Neuronal stem cell (in vitro differentiated cells): Measurements from ENCODE around the gene ELOA.

ENCODE experiments used
- DNase-seq: peaks from one replicate; pipeline ENCODE4 v3.0.0-alpha.2; 2013; ENCODE audit warnings: low spot score
- H2AFZ ChIP-seq: one replicate; pipeline ENCODE4 v1.6.1; 2013; ENCODE audit warnings: mild to moderate bottlenecking, low read length, inconsistent platforms
- H2AK5ac ChIP-seq: 2 replicates; pipeline ENCODE4 v1.6.1; 2013; ENCODE audit warnings: low read depth, mild to moderate bottlenecking, inconsistent platforms, low read length, moderate library complexity, mixed read lengths
- H2BK120ac ChIP-seq: 2 replicates; pipeline ENCODE4 v1.6.1; 2013; ENCODE audit warnings: low read depth, mild to moderate bottlenecking, inconsistent platforms, low read length, moderate library complexity, mixed read lengths
- H2BK12ac ChIP-seq: one replicate; pipeline ENCODE4 v1.6.1; 2013; ENCODE audit warnings: low read length, inconsistent platforms
- H2BK15ac ChIP-seq: 2 replicates; pipeline ENCODE4 v1.6.1; 2013; ENCODE audit warnings: mild to moderate bottlenecking, low read length, inconsistent platforms, mixed read lengths
- H2BK5ac ChIP-seq: one replicate; pipeline ENCODE4 v1.6.1; 2013; ENCODE audit warnings: inconsistent platforms, mild to moderate bottlenecking, low read length, moderate library complexity
- H3K14ac ChIP-seq: one replicate; pipeline ENCODE4 v1.6.1; 2013; ENCODE audit warnings: low read length, inconsistent platforms
- H3K18ac ChIP-seq: 2 replicates; pipeline ENCODE4 v1.6.1; 2013; ENCODE audit warnings: low read length, inconsistent platforms
- H3K23ac ChIP-seq: 2 replicates; pipeline ENCODE4 v1.6.1; 2013; ENCODE audit warnings: low read depth, mild to moderate bottlenecking, mixed read lengths, low read length, inconsistent platforms; ENCODE audit not compliant: poor library complexity
- H3K27ac ChIP-seq: replicated peaks from 3 replicates; pipeline ENCODE4 v1.5.1; 2013; ENCODE audit warnings: low read length, inconsistent platforms
- H3K27me3 ChIP-seq, 3 experiments: 2 replicates each; pipeline ENCODE4 v1.6.1; 2013; ENCODE audit warnings: low read length in 3 of 3, mild to moderate bottlenecking in 2 of 3, inconsistent platforms in 1 of 3, low read depth in 1 of 3, mixed read lengths in 1 of 3, moderate library complexity in 1 of 3; ENCODE audit not compliant: control insufficient read depth in 3 of 3, insufficient read depth in 3 of 3
- H3K36me3 ChIP-seq, 2 donors: replicated peaks in 1 of 2; 2 replicates each; pipeline ENCODE4 v1.6.1; 2013; ENCODE audit warnings: low read length in 2 of 2; ENCODE audit not compliant: control insufficient read depth in 2 of 2, insufficient read depth in 2 of 2
- H3K4ac ChIP-seq: 2 replicates; pipeline ENCODE4 v1.6.1; 2013; ENCODE audit warnings: inconsistent platforms, mild to moderate bottlenecking, low read length, moderate library complexity
- H3K4me1 ChIP-seq, 2 donors: 1 replicate in 1 of 2; 2 replicates in 1 of 2; pipeline ENCODE4 v1.6.1; 2013; ENCODE audit warnings: low read length in 2 of 2, low read depth in 1 of 2; ENCODE audit not compliant: control insufficient read depth in 2 of 2, insufficient read depth in 1 of 2
- H3K4me2 ChIP-seq: one replicate; pipeline ENCODE4 v1.6.1; 2013; ENCODE audit warnings: mild to moderate bottlenecking, low read length, inconsistent platforms; ENCODE audit not compliant: insufficient read depth, poor library complexity, severe bottlenecking
- H3K4me3 ChIP-seq, 2 donors: 2 replicates each; pipeline ENCODE4 v1.5.1; 2013; ENCODE audit warnings: low read length in 2 of 2, mild to moderate bottlenecking in 2 of 2, inconsistent platforms in 1 of 2, moderate library complexity in 1 of 2
- H3K79me1 ChIP-seq: one replicate; pipeline ENCODE4 v1.6.1; 2013; ENCODE audit warnings: low read depth, mild to moderate bottlenecking, inconsistent platforms, low read length, moderate library complexity
- H3K9ac ChIP-seq: one replicate; pipeline ENCODE4 v1.6.1; 2013; ENCODE audit warnings: mild to moderate bottlenecking, low read depth, low read length, inconsistent platforms; ENCODE audit not compliant: poor library complexity
- H3K9me3 ChIP-seq, 2 donors: replicated peaks in 1 of 2; 2 replicates each; pipeline versions ENCODE3 to v1.6.1; 2013; ENCODE audit warnings: low read length in 2 of 2, mild to moderate bottlenecking in 2 of 2, inconsistent platforms in 1 of 2, low read depth in 1 of 2, mixed read lengths in 1 of 2, moderate library complexity in 1 of 2; ENCODE audit not compliant: control insufficient read depth in 2 of 2, insufficient read depth in 1 of 2
- H4K8ac ChIP-seq: one replicate; pipeline ENCODE4 v1.6.1; 2013; ENCODE audit warnings: low read depth, mild to moderate bottlenecking, inconsistent platforms, low read length, moderate library complexity
- H4K91ac ChIP-seq: one replicate; pipeline ENCODE4 v1.6.1; 2013; ENCODE audit warnings: low read length, low read depth, mild to moderate bottlenecking, inconsistent platforms; ENCODE audit not compliant: poor library complexity
- WGBS, 2 donors: extraction: QIAGEN DNeasy Blood & Tissue Kit; methylation state at CpG; one replicate each; pipeline ENCODE4 v1.1.7; 2013; ENCODE audit warnings: missing lambda C conversion rate in 2 of 2, mixed read lengths in 1 of 2; ENCODE audit not compliant: insufficient read length in 2 of 2, insufficient replicate concordance in 1 of 2; ENCODE audit errors: extremely low coverage in 2 of 2; 5-methylcytosine and 5-hydroxymethylcytosine counted together

ELOA gene

DNA sequence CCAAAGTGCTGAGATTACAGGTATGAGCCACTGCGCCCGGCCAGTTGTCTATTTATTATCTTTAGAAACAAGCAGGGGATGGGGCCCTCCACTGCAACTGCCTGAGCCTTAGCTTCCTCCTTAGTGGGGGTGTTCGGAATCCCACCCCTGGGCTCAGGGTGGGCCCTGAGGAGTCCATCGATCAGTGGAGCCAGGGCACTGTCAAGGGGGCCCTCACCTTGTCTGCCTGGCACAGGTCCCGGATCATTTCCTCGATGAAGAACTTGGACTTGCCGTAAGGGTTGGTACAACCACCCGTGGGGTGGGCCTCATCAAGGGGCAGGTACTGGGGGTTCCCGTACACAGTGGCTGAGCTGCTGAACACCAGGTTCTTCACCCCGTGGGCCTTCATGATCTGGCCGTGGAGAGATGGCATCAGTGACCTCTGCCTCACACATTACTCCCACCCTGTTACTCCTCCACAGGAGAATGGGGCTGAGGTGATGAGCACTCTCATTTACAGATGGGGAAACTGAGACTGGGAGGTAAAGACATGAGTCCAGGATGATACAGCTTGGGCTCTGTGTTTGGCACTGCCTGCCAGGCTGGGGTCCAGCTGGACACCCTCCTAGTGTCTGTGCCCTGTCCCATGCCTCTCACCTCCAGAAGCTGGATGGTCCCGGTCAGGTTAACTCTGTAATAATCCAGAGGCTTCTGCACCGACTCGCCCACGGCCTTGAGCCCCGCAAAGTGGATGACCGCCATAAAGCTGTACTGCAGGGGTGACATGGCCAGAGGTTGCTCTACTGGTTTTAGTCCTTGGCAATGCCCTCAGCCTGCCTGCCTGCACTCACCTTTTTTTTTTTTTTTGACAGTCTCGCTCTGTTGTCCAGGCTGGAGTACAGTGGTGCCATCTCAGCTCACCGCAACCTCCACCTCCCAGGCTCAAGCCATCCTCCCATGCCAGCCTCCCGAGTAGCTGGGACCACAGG lies 54.5 kb downstream of the ELOA start:
- Histone ChIP-seq H3K27me3 (no peaks in the 10 kb centered on the region), H2BK5ac (no peak overlapping the region), H3K79me1 (peaks cover 12% of the 10 kb centered on the region), H3K36me3 (peaks cover 33 to 55% of the 10 kb centered on the region in 2 donors), H4K8ac (no peak overlapping the region), H3K14ac (no peak overlapping the region), H2BK15ac (no peak overlapping the region), H2BK120ac (no peak overlapping the region), H3K4me1 (peaks cover 5 to 16% of the 10 kb centered on the region in 2 donors), H3K18ac (no peak overlapping the region), H3K9me3 (no peaks in the 10 kb centered on the region), H3K27ac (no peak overlapping the region), H2AFZ (no peak overlapping the region), H3K4me2 (no peak overlapping the region), H3K4ac (no peak overlapping the region), H3K9ac (no peak overlapping the region), H4K91ac (no peak overlapping the region), H3K4me3 (no peak overlapping the region), H3K23ac (no peak overlapping the region), H2AK5ac (no peak overlapping the region), H2BK12ac (no peak overlapping the region)
- WGBS, 2 donors, result no CpG with 5 or more reads among the region's 20 CpGs
- DNase-seq, result no peak

DNA sequence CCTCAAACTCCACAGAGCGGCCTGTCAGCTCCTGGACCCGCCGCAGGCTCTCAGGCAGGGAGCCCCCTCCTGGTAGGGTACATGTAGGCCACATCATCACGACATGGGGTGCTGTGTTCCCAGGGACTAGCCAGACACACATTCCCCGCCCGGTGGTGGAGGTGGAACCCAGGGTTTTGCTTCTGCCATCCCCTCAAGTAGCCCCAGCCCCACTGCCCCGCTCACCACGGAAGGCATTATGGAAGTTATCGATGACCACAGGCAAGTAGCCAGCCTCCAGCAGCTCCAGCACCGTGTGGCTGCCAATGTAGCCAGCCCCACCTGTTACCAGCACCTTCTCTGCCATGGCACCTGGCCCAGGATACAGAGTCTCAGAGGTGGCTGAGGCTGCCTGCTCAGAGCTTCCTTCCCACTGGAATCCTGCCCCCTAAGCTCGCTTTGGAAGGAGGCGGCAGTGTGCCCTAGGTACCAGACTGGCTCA lies 55.4 kb downstream of the ELOA start:
- no CpG with 5 or more reads among the region's 12 CpGs for WGBS, 2 donors
- no peak overlapping the region for H3K18ac ChIP-seq
- peak overlapping the region; percentile 56 for H2BK15ac ChIP-seq
- no peaks in the 10 kb centered on the region for H3K27me3 ChIP-seq
- H3K27ac ChIP-seq, result no peak overlapping the region
- H4K8ac ChIP-seq, result no peak overlapping the region
- no peak for DNase-seq
- no peak overlapping the region for H2BK120ac ChIP-seq
- H3K4me1 ChIP-seq, result peaks cover 5 to 11% of the 10 kb centered on the region in 2 donors
- no peak overlapping the region for H2AFZ ChIP-seq
- no peaks in the 10 kb centered on the region for H3K9me3 ChIP-seq
- H2BK5ac ChIP-seq, result no peak overlapping the region
- no peak overlapping the region for H3K14ac ChIP-seq
- H3K9ac ChIP-seq, result peak overlapping the region; percentile 66
- no peak overlapping the region for H4K91ac ChIP-seq
- no peak overlapping the region for H3K4me2 ChIP-seq
- H3K79me1 ChIP-seq, result peaks cover 9% of the 10 kb centered on the region
- H3K4ac ChIP-seq, result no peak overlapping the region
- peak overlapping the region; percentile 48 for H3K23ac ChIP-seq
- peak overlapping the region in 1 of 2 donors; percentile 100 for H3K4me3 ChIP-seq
- peak overlapping the region; percentile 58 for H2AK5ac ChIP-seq
- no peak overlapping the region for H2BK12ac ChIP-seq
- H3K36me3 ChIP-seq, result peaks cover 25 to 46% of the 10 kb centered on the region in 2 donors

DNA sequence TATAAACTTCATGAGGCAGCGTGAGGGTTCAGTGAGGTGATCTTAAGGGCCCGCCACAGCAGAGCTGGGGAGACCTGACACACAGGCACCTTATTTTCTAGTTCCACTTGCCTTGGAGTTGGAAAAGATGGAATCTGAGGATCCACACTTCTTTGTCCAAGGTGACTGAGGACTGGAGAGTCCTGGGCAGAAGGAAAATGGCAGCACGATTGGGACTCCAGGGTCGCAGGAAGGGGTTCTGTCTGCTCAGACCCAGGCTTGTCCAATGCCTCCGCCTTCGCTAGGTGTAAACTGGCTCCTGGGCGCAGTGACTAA lies 55.9 kb downstream of the ELOA start:
- Histone ChIP-seq H3K36me3 (peaks cover 23 to 42% of the 10 kb centered on the region in 2 donors), H3K4ac (no peak overlapping the region), H3K27me3 (no peaks in the 10 kb centered on the region), H3K9me3 (no peaks in the 10 kb centered on the region), H2BK120ac (no peak overlapping the region), H3K14ac (no peak overlapping the region), H3K4me2 (peak overlapping the region; percentile 85), H3K4me1 (peaks cover 5 to 11% of the 10 kb centered on the region in 2 donors), H2BK12ac (no peak overlapping the region), H2AK5ac (no peak overlapping the region), H3K27ac (no peak overlapping the region), H3K79me1 (peaks cover 9% of the 10 kb centered on the region), H3K23ac (peak overlapping the region; percentile 18), H2BK5ac (no peak overlapping the region), H3K9ac (no peak overlapping the region), H3K18ac (no peak overlapping the region), H3K4me3 (peak overlapping the region in 1 of 2 donors; percentile 100), H2AFZ (no peak overlapping the region), H2BK15ac (no peak overlapping the region), H4K91ac (no peak overlapping the region), H4K8ac (no peak overlapping the region)
- WGBS, 2 donors, result no CpG with 5 or more reads among the region's 7 CpGs
- DNase-seq, result no peak
